HAP-1 (cell line): ENCODE results near the gene CHCHD4.
"Not testable (repeated sequence)": the region's sequence is repeated elsewhere in the genome, so short reads cannot be mapped to it uniquely, and the experiment has no call there.

Experiments
- DNase-seq, 2 experiments: peaks; one replicate each; pipeline ENCODE4 v3.0.0-alpha.2; 2016 to 2020; ENCODE audit warnings: low spot score in 2 of 2
- H3K27me3 ChIP-seq: fragments of 250-450 bp; sonication (Bioruptor Pico); 2 replicates; pipeline ENCODE4 v1.5.1; 2020; ENCODE audit warnings: low read depth, mild to moderate bottlenecking, moderate library complexity
- H3K36me3 ChIP-seq: fragments of 250-450 bp; sonication (Bioruptor Pico); replicated peaks from 2 replicates; pipeline ENCODE4 v1.5.1; 2020; ENCODE audit warnings: mild to moderate bottlenecking
- H3K4me1 ChIP-seq: fragments of 250-450 bp; sonication (Bioruptor Pico); 2 replicates; pipeline ENCODE4 v1.5.1; 2020; ENCODE audit warnings: mild to moderate bottlenecking
- H3K4me3 ChIP-seq: fragments of 250-450 bp; sonication (Bioruptor Pico); 2 replicates; pipeline ENCODE4 v1.5.1; 2020; ENCODE audit warnings: mild to moderate bottlenecking, moderate library complexity
- H3K9me3 ChIP-seq: fragments of 250-450 bp; sonication (Bioruptor Pico); 2 replicates; pipeline ENCODE4 v1.5.1; 2020; ENCODE audit warnings: mild to moderate bottlenecking, moderate library complexity
- in situ Hi-C: fragments of 300-500 bp; cut with MboI; formaldehyde crosslinking; loops from 3 replicates; pipeline ENCODE4 v1.14.3; 2020; ENCODE audit warnings: low sequenced_read_pairs, inconsistent platforms, mixed read lengths

The CHCHD4 gene

DNA sequence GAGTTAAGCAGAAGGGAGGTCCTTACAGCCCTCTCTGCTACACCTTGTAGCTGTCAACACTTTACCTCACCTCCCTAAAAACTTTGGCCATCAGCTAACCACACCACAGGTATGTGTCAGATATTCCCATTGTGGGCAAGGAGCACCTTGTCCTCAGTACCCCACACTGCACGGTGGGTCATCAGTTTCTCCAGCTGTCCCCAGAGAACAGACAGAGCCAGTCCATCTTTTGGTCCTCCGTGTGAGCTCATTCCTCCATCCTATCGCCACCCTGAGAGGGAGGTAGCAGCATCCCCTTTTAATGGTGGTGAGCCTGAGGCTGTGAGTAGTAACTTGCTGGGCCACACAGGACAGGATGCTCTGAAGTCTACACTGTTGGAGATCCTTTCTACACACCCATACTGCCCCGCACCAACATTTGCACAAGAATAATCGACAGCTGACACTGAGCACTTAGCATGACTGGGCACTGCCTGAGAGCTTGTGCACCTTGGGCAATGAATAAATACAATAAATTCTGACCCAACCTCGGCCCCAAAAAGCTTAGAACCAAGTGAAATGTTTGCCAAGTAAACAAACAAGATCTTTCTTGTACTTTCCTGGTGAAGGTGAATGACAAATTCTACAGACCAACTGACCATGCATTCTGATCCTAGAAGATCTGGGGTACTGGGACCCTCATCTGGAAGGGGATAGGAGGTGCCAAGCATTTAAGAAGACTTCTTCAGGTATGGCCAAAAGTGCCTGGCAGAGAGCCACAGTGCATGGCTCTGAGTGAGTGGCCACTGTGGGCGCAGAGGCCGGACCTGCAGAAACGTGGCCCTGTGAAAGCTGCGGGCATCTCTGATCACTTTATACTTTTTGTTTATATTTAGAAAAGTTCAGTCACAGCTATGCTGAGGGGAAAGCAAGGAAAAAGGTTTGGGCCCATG is 6.9 kb downstream of the CHCHD4 start:
- no peaks in the 10 kb centered on the region for H3K4me1 ChIP-seq
- in situ Hi-C loops, result loop anchor here (25.0 kb wide), 1 partner anchor 455 kb away; no protein-coding TSS in a partner anchor
- peaks cover 38% of the 10 kb centered on the region for H3K36me3 ChIP-seq
- H3K9me3 ChIP-seq, result no peaks in the 10 kb centered on the region
- no peak for DNase-seq
- H3K27me3 ChIP-seq, result no peaks in the 10 kb centered on the region
- H3K4me3 ChIP-seq, result no peak overlapping the region

DNA sequence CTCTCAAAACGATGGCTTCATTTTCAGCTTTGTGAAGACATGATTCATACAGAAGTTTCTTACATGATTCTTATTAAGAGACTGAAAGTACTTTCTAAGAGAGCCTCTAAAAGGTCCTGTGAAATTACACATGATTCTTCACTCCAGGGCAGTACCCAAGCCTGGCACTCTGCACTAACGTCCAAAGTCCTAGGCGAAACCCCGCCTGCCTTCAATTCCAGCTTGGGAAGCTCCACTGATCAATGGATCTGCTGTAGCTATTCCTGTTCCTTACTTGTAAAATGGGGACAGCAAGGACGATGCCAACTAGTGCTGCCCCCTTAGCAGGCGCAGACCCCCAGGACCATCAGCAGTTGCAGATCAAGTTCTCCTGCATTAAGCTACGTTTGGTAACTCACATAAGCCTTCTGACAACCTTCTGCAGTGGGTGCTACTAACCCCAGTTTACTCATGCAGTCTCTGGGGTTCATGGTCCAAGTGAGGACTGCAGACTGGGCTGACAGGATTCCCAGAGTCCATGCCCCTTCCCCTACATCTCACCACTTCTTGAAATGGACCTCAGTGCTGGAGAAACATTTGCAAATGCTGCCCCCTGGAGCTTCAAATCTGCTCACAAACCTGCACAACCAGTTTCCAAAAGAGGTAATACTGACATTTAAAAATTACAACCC is 10.6 kb downstream of the CHCHD4 start:
- no peak overlapping the region for H3K4me3 ChIP-seq
- in situ Hi-C loops, result loop anchor here (25.0 kb wide), 1 partner anchor 452 kb away; no protein-coding TSS in a partner anchor
- no peaks in the 10 kb centered on the region for H3K27me3 ChIP-seq
- H3K9me3 ChIP-seq, result no peaks in the 10 kb centered on the region
- H3K36me3 ChIP-seq, result peaks cover 38% of the 10 kb centered on the region
- no peaks in the 10 kb centered on the region for H3K4me1 ChIP-seq
- DNase-seq, result no peak

GRCh38 chr3:14110699-14111098 is 14.0 kb downstream of the CHCHD4 start:
- no peaks in the 10 kb centered on the region for H3K4me1 ChIP-seq
- H3K9me3 ChIP-seq, result no peaks in the 10 kb centered on the region
- peaks cover 32% of the 10 kb centered on the region for H3K36me3 ChIP-seq
- no peak for DNase-seq
- in situ Hi-C loops, result loop anchor here (25.0 kb wide), 1 partner anchor 448 kb away; no protein-coding TSS in a partner anchor
- H3K4me3 ChIP-seq, result no peak overlapping the region
- H3K27me3 ChIP-seq, result no peaks in the 10 kb centered on the region

DNA sequence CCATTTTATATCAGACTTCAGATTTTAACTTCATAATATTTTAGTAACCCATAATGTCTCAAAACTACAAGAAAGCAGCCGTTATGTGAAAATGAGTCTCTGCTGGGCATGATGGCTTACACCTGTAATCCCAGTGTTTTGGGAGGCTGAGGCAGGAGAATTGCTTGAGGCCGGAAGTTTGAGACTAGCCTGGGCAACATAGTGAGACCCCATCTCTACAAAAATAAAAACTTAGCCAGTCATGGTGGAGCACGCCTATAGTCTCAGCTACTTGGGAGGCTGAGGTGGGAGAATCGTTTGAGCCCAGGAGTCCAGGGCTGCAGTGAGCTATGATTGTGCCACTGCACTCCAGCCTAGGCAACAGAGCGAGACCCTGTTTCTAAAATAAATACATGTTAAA is 14.8 kb downstream of the CHCHD4 start:
- H3K4me1 ChIP-seq, DNase-seq: not testable (repeated sequence)
- in situ Hi-C loops, result loop anchor here (25.0 kb wide), 1 partner anchor 448 kb away; no protein-coding TSS in a partner anchor

DNA sequence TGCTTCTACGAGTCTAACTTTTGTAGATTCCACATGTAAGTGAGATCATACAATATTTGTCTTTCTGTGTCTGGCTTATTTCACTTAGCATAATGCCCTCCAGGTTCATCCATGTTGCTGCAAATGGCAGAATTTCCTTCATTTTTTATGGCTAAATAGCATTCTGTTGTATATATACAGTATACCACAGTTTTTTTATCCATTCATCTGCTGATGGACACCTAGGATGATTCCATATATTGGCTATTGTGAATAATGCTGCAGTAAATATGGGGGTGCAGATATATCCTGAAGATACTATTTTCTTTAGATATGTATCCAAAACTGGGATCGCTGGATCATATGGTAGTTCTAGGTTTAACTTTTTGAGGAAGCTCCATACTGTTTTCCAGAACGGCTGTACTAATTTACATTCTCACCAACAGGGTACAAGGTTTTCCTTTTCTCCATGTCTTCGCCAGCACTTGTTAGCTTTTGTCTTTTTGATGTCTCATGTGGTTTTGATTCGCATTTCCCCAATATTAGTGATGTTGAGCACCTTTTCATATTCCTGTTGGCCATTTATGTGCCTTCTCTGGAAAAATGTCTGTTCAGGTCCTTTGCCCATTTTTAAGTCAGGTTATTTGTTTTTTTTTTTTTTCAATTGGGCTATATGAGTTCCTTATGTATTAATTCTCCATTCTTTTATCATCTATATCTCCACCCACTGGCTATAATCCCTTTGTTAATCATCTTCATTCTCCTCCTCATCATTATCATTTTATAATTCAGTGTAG is 26.9 kb downstream of the CHCHD4 start:
- no peaks in the 10 kb centered on the region for H3K36me3 ChIP-seq

More for the DNA sequence above, 14.8 kb downstream of the CHCHD4 start:
- peaks cover 24% of the 10 kb centered on the region for H3K36me3 ChIP-seq
- not testable (repeated sequence) for H3K9me3 ChIP-seq, H3K4me3 ChIP-seq, H3K27me3 ChIP-seq

GRCh38 chr3:14096742-14097141 is 27.9 kb downstream of the CHCHD4 start:
- Histone ChIP-seq H3K4me3 (no peak overlapping the region), H3K27me3 (peaks cover 4% of the 10 kb centered on the region; the same call in 1 of the 2 replicates), H3K4me1 (peaks cover 4% of the 10 kb centered on the region), H3K36me3 (no peaks in the 10 kb centered on the region), H3K9me3 (no peaks in the 10 kb centered on the region)
- in situ Hi-C loops, result no loop called here
- DNase-seq, result no peak

More for the DNA sequence above, 26.9 kb downstream of the CHCHD4 start:
- Histone ChIP-seq H3K9me3 (no peaks in the 10 kb centered on the region), H3K4me3 (no peak overlapping the region), H3K27me3 (peaks cover 4% of the 10 kb centered on the region; the same call in 1 of the 2 replicates), H3K4me1 (no peaks in the 10 kb centered on the region)
- no peak for DNase-seq
- in situ Hi-C loops, result no loop called here

- H3K9me3 ChIP-seq, result no peaks in the 10 kb centered on the region
- DNase-seq, result no peak
- H3K27me3 ChIP-seq, result peaks cover 4% of the 10 kb centered on the region; the same call in 1 of the 2 replicates
- no peak overlapping the region for H3K4me3 ChIP-seq
- peaks cover 4% of the 10 kb centered on the region for H3K4me1 ChIP-seq
- in situ Hi-C loops, result no loop called here
- no peaks in the 10 kb centered on the region for H3K36me3 ChIP-seq
Measured at GRCh38 chr3:14093831-14094230, 30.8 kb downstream of the CHCHD4 start.

DNA sequence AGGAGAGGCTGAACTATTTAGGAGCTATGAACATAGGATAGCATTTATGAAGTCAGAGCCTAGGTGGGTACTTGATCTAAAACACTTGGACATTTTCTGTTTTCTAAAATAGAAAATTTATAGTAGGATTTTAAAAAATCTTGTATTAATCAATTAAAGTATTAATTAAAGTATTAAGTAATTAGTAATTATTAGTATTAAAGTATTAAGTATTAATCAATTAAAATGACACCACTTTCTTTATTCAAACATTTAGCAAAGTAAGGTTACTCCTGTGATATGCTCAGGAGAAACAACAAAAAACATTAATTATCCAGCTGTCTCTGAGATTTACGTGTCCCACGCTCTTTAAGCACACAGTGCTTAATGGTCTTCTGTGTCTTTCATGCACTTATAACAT is 32.2 kb downstream of the CHCHD4 start:
- in situ Hi-C loops, result no loop called here
- Histone ChIP-seq H3K27me3 (peaks cover 4% of the 10 kb centered on the region; the same call in 1 of the 2 replicates), H3K36me3 (no peaks in the 10 kb centered on the region), H3K4me1 (peaks cover 4% of the 10 kb centered on the region), H3K9me3 (no peaks in the 10 kb centered on the region; the same call in 1 of the 2 replicates), H3K4me3 (no peak overlapping the region)
- no peak for DNase-seq

DNA sequence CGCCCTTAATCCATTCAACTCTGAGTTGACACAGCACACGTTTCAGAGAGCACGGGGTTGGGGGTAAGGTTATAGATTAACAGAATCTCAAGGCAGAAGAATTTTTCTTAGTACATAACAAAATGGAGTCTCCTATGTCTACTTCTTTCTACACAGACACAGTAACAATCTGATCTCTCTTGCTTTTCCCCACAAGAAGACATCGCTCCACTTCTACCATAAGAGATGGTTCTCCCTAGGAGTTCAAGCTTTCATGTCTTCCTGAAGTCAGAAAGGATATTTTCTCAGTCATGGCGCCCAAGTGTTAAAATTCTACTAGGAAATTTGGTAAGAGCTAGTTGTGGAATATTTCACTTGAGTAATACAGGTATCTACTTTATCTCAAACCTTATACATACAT is 32.7 kb downstream of the CHCHD4 start:
- H3K9me3 ChIP-seq, H3K4me3 ChIP-seq, H3K27me3 ChIP-seq, in situ Hi-C loops, H3K4me1 ChIP-seq, H3K36me3 ChIP-seq, DNase-seq: not testable (repeated sequence)

DNA sequence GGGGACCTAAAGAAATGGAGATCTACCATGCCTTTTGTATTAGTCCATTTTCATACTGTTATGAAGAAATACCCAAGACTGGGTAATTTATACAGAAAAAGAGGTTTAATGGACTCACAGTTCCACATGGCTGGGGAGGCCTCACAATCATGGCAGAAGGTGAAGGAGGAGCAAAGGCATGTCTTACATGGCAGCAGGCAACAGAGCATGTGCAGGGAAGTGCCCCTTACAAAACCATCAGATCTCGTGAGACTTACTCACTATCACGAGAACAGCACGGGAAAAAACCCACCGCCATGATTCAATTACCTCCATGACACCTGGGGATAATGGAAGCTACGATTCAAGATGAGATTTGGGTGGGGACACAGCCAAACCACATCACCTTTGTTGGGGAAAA is 37.2 kb downstream of the CHCHD4 start:
- H3K4me3 ChIP-seq, in situ Hi-C loops, H3K36me3 ChIP-seq: not testable (repeated sequence)

GRCh38 chr3:14082108-14082657 is 42.5 kb downstream of the CHCHD4 start:
- no peak for DNase-seq
- Histone ChIP-seq H3K27me3 (no peaks in the 10 kb centered on the region), H3K4me1 (no peaks in the 10 kb centered on the region), H3K36me3 (no peaks in the 10 kb centered on the region), H3K4me3 (no peak overlapping the region), H3K9me3 (0 out of 2 replicates have a peak, but pooled peaks cover 4% of the 10 kb centered on the region)
- in situ Hi-C loops, result no loop called here

More for the DNA sequence above, 37.2 kb downstream of the CHCHD4 start:
- not testable (repeated sequence) for DNase-seq, H3K4me1 ChIP-seq, H3K9me3 ChIP-seq, H3K27me3 ChIP-seq

- H3K36me3 ChIP-seq, result no peaks in the 10 kb centered on the region
- no peaks in the 10 kb centered on the region for H3K4me1 ChIP-seq
- 0 out of 2 replicates have a peak, but pooled peaks cover 4% of the 10 kb centered on the region for H3K9me3 ChIP-seq
- no peak for DNase-seq
- no peak overlapping the region for H3K4me3 ChIP-seq
- H3K27me3 ChIP-seq, result no peaks in the 10 kb centered on the region
- in situ Hi-C loops, result no loop called here
Measured at GRCh38 chr3:14077310-14077709, 47.4 kb downstream of the CHCHD4 start.

DNA sequence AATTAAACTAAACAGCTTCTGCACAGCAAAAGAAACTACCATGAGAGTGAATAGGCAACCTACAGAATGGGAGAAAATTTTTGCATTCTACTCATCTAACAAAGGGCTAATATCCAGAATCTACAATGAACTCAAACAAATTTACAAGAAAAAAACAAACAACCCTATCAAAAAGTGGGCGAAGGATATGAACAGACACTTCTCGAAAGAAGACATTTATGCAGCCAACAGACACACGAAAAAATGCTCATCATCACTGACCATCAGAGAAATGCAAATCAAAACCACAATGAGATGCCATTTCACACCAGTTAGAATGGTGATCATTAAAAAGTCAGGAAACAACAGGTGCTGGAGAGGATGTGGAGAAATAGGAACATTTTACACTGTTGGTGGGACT is 49.4 kb downstream of the CHCHD4 start:
- DNase-seq, H3K4me3 ChIP-seq, H3K27me3 ChIP-seq, H3K9me3 ChIP-seq, in situ Hi-C loops, H3K4me1 ChIP-seq, H3K36me3 ChIP-seq: not testable (repeated sequence)
